Liver (tissue), 3 donors: ENCODE results near the gene NNMT.

Experiments used
- TAF1 ChIP-seq: conservative IDR thresholded peaks from 2 replicates; pipeline ENCODE4 v1.6.1; 2016; ENCODE audit warnings: antibody characterized with exemption, mild to moderate bottlenecking
- TF ChIP-seq, protein P1 (sequence below): IDR thresholded peaks from 2 replicates; pipeline ENCODE4 v1.6.1; 2016; ENCODE audit warnings: antibody characterized with exemption
- TF ChIP-seq, protein P2 (sequence below): fragments of 150-350 bp; IDR thresholded peaks from 2 replicates; pipeline ENCODE4 v1.5.1; 2017; ENCODE audit warnings: improper control_type of control experiment, low read depth, low read length; ENCODE audit not compliant: missing input control
- TF ChIP-seq, protein P3 (sequence below): IDR thresholded peaks from 2 replicates; pipeline ENCODE4 v1.6.1; 2016; ENCODE audit warnings: antibody characterized with exemption
- TF ChIP-seq, protein P4 (sequence below): IDR thresholded peaks from 2 replicates; pipeline ENCODE4 v1.6.1; 2016; ENCODE audit warnings: antibody characterized with exemption, mild to moderate bottlenecking
- donor health status: healthy.
- donor health status: healthy.

DNA sequence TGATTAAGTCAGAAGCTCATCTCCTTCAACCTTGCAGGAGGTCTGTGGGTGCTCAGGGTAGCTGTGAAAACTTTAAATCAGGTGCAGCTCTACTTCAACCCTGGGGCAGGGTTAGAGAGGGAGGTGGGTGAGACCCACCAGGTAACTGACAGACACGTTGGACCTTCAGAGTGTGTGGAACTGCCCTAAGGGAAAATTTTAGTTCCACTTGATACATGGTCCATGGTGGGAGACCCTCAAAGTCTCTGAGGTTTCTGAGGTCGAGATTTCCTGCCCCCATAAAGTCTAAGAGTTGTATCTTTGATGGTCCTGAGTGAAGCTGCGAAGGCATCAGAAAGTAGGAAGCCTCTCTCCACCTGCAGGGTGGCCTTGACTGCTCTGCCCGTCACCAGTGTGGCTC is 23.9 kb upstream of the NNMT start:
- TF ChIP-seq, protein P1, sequence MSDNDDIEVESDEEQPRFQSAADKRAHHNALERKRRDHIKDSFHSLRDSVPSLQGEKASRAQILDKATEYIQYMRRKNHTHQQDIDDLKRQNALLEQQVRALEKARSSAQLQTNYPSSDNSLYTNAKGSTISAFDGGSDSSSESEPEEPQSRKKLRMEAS, result no peak
- TF ChIP-seq, protein P2, sequence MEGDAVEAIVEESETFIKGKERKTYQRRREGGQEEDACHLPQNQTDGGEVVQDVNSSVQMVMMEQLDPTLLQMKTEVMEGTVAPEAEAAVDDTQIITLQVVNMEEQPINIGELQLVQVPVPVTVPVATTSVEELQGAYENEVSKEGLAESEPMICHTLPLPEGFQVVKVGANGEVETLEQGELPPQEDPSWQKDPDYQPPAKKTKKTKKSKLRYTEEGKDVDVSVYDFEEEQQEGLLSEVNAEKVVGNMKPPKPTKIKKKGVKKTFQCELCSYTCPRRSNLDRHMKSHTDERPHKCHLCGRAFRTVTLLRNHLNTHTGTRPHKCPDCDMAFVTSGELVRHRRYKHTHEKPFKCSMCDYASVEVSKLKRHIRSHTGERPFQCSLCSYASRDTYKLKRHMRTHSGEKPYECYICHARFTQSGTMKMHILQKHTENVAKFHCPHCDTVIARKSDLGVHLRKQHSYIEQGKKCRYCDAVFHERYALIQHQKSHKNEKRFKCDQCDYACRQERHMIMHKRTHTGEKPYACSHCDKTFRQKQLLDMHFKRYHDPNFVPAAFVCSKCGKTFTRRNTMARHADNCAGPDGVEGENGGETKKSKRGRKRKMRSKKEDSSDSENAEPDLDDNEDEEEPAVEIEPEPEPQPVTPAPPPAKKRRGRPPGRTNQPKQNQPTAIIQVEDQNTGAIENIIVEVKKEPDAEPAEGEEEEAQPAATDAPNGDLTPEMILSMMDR, result no peak
- TF ChIP-seq, protein P3, sequence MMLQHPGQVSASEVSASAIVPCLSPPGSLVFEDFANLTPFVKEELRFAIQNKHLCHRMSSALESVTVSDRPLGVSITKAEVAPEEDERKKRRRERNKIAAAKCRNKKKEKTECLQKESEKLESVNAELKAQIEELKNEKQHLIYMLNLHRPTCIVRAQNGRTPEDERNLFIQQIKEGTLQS, result no peak
- TF ChIP-seq, protein P4, sequence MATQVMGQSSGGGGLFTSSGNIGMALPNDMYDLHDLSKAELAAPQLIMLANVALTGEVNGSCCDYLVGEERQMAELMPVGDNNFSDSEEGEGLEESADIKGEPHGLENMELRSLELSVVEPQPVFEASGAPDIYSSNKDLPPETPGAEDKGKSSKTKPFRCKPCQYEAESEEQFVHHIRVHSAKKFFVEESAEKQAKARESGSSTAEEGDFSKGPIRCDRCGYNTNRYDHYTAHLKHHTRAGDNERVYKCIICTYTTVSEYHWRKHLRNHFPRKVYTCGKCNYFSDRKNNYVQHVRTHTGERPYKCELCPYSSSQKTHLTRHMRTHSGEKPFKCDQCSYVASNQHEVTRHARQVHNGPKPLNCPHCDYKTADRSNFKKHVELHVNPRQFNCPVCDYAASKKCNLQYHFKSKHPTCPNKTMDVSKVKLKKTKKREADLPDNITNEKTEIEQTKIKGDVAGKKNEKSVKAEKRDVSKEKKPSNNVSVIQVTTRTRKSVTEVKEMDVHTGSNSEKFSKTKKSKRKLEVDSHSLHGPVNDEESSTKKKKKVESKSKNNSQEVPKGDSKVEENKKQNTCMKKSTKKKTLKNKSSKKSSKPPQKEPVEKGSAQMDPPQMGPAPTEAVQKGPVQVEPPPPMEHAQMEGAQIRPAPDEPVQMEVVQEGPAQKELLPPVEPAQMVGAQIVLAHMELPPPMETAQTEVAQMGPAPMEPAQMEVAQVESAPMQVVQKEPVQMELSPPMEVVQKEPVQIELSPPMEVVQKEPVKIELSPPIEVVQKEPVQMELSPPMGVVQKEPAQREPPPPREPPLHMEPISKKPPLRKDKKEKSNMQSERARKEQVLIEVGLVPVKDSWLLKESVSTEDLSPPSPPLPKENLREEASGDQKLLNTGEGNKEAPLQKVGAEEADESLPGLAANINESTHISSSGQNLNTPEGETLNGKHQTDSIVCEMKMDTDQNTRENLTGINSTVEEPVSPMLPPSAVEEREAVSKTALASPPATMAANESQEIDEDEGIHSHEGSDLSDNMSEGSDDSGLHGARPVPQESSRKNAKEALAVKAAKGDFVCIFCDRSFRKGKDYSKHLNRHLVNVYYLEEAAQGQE, result no peak
- TF ChIP-seq TAF1, result no peak
